HEK293 (cell line): ENCODE measurements around the gene ACTG1.

ENCODE experiments used
- HOXD13 ChIP-seq: sonication (generic); formaldehyde crosslinking; IDR thresholded peaks from 2 replicates; pipeline ENCODE4 v1.8.0; 2022; ENCODE audit warnings: missing genetic modification reagents, borderline replicate concordance
- MEIS1 ChIP-seq: sonication (generic); formaldehyde crosslinking; IDR thresholded peaks from 2 replicates; pipeline ENCODE4 v1.8.1; 2022; ENCODE audit warnings: missing genetic modification reagents, mild to moderate bottlenecking, borderline replicate concordance
- MYNN ChIP-seq: fragments of 450-650 bp; formaldehyde crosslinking; IDR thresholded peaks from 2 replicates; pipeline ENCODE4 v1.5.1; 2016; ENCODE audit warnings: missing biosample characterization, missing genetic modification characterization, borderline replicate concordance
- PRDM1 ChIP-seq: fragments of 450-650 bp; formaldehyde crosslinking; IDR thresholded peaks from 2 replicates; pipeline ENCODE4; 2016; ENCODE audit warnings: missing biosample characterization, missing genetic modification characterization
- ZBTB1 ChIP-seq: fragments of 450-650 bp; formaldehyde crosslinking; IDR thresholded peaks from 2 replicates; pipeline ENCODE4 v1.5.1; 2016; ENCODE audit warnings: missing biosample characterization, missing genetic modification characterization
- ZFP3 ChIP-seq: fragments of 450-650 bp; formaldehyde crosslinking; IDR thresholded peaks from 2 replicates; pipeline ENCODE4 v1.5.1; 2016; ENCODE audit warnings: low read depth, missing biosample characterization, missing genetic modification characterization
- ZFP69B ChIP-seq: fragments of 450-650 bp; formaldehyde crosslinking; IDR thresholded peaks from 2 replicates; pipeline ENCODE4 v1.5.1; 2016; ENCODE audit warnings: missing biosample characterization, missing genetic modification characterization
- ZNF211 ChIP-seq: fragments of 450-650 bp; formaldehyde crosslinking; IDR thresholded peaks from 2 replicates; pipeline ENCODE4 v1.5.1; 2016; ENCODE audit warnings: low read depth, missing biosample characterization, missing genetic modification characterization
- ZNF23 ChIP-seq: fragments of 450-650 bp; formaldehyde crosslinking; IDR thresholded peaks from 2 replicates; pipeline ENCODE4 v1.5.1; 2016; ENCODE audit warnings: missing biosample characterization, missing genetic modification characterization, borderline replicate concordance
- ZNF302 ChIP-seq: fragments of 450-650 bp; formaldehyde crosslinking; IDR thresholded peaks from 2 replicates; pipeline ENCODE4 v1.5.1; 2016; ENCODE audit warnings: missing biosample characterization, missing genetic modification characterization, low read depth
- ZNF416 ChIP-seq: fragments of 450-650 bp; formaldehyde crosslinking; IDR thresholded peaks from 2 replicates; pipeline ENCODE4 v1.5.1; 2016; ENCODE audit warnings: missing biosample characterization, missing genetic modification characterization
- ZNF624 ChIP-seq: fragments of 450-650 bp; formaldehyde crosslinking; IDR thresholded peaks from 2 replicates; pipeline ENCODE4 v1.5.1; 2017; ENCODE audit warnings: missing biosample characterization, missing genetic modification characterization
- ZNF658 ChIP-seq: fragments of 450-650 bp; formaldehyde crosslinking; IDR thresholded peaks from 2 replicates; pipeline ENCODE4; 2016; ENCODE audit warnings: missing biosample characterization, missing genetic modification characterization
- ZNF670 ChIP-seq: fragments of 450-650 bp; formaldehyde crosslinking; IDR thresholded peaks from 2 replicates; pipeline ENCODE4 v1.5.1; 2016; ENCODE audit warnings: missing biosample characterization, missing genetic modification characterization, low read depth
- ZNF677 ChIP-seq: fragments of 450-650 bp; IDR thresholded peaks from 2 replicates; pipeline ENCODE4 v1.5.0; 2018; ENCODE audit warnings: missing biosample characterization, mild to moderate bottlenecking, missing genetic modification characterization, moderate library complexity
- ZNF785 ChIP-seq: fragments of 450-650 bp; formaldehyde crosslinking; IDR thresholded peaks from 2 replicates; pipeline ENCODE4 v1.5.1; 2016; ENCODE audit warnings: missing biosample characterization, missing genetic modification characterization
- ZNF792 ChIP-seq: fragments of 450-650 bp; formaldehyde crosslinking; IDR thresholded peaks from 2 replicates; pipeline ENCODE4 v1.5.1; 2016; ENCODE audit warnings: missing biosample characterization, missing genetic modification characterization
- ZXDB ChIP-seq: fragments of 450-650 bp; formaldehyde crosslinking; IDR thresholded peaks from 2 replicates; pipeline ENCODE4 v1.5.1; 2016; ENCODE audit warnings: missing biosample characterization, missing genetic modification characterization
- TF ChIP-seq, protein P1 (sequence below): fragments of 450-650 bp; formaldehyde crosslinking; IDR thresholded peaks from 2 replicates; pipeline ENCODE4 v1.5.1; 2016; ENCODE audit warnings: missing biosample characterization, missing genetic modification characterization, borderline replicate concordance
- TF ChIP-seq, protein P2 (sequence below): fragments of 450-650 bp; formaldehyde crosslinking; IDR thresholded peaks from 2 replicates; pipeline ENCODE4 v1.5.1; 2017; ENCODE audit warnings: missing biosample characterization, missing genetic modification characterization
- TF ChIP-seq, protein P3 (sequence below): fragments of 450-650 bp; formaldehyde crosslinking; IDR thresholded peaks from 2 replicates; pipeline ENCODE4 v1.5.1; 2016; ENCODE audit warnings: missing biosample characterization, missing genetic modification characterization, borderline replicate concordance
- TF ChIP-seq, protein P4 (sequence below): fragments of 450-650 bp; formaldehyde crosslinking; IDR thresholded peaks from 2 replicates; pipeline ENCODE4 v1.5.1; 2017; ENCODE audit warnings: missing biosample characterization, missing genetic modification characterization
- TF ChIP-seq, protein P5 (sequence below): fragments of 450-650 bp; formaldehyde crosslinking; IDR thresholded peaks from 2 replicates; pipeline ENCODE4 v1.5.1; 2016; ENCODE audit warnings: missing biosample characterization, missing genetic modification characterization
- TF ChIP-seq, protein P6 (sequence below): fragments of 450-650 bp; formaldehyde crosslinking; IDR thresholded peaks from 2 replicates; pipeline ENCODE4 v1.5.1; 2016; ENCODE audit warnings: missing biosample characterization, missing genetic modification characterization

ACTG1 gene

DNA sequence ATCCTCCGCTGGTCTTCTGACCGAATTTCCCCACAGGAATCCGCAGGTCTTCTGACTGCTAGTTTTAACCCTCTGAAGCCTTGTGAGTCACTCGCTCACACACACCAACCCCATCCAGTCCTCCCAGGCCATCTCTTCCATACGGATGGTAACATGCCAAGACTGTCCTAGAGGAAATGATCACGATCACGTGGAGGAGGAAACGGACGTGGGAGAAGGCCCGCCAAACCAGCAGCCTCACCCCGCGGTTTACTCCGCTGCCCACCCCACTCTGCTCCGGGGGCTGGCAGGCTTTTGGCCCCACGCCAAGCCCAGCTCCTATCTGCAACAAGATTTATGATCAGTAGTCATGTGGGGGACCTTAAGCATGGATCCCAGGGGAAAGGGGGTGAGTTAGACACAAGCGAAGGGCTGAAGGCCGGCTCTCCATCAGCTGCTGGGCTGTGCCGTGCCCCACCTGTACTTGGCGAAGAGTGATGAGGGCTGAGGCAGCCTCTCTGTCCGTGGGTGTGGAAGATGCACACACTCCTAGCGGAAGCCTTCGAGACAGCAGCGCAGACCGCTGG is 41.1 kb upstream of the ACTG1 start (continued):
- TF ChIP-seq ZXDB (tag by site-specific recombination): no peak
- TF ChIP-seq, protein P1, sequence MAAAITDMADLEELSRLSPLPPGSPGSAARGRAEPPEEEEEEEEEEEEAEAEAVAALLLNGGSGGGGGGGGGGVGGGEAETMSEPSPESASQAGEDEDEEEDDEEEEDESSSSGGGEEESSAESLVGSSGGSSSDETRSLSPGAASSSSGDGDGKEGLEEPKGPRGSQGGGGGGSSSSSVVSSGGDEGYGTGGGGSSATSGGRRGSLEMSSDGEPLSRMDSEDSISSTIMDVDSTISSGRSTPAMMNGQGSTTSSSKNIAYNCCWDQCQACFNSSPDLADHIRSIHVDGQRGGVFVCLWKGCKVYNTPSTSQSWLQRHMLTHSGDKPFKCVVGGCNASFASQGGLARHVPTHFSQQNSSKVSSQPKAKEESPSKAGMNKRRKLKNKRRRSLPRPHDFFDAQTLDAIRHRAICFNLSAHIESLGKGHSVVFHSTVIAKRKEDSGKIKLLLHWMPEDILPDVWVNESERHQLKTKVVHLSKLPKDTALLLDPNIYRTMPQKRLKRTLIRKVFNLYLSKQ: no peak
- no peak for TF ChIP-seq ZNF624 (tag by site-specific recombination)
- TF ChIP-seq ZNF670 (tag by site-specific recombination): no peak
- TF ChIP-seq ZFP69B (tag by site-specific recombination): peak; percentile 68
- TF ChIP-seq, protein P2, sequence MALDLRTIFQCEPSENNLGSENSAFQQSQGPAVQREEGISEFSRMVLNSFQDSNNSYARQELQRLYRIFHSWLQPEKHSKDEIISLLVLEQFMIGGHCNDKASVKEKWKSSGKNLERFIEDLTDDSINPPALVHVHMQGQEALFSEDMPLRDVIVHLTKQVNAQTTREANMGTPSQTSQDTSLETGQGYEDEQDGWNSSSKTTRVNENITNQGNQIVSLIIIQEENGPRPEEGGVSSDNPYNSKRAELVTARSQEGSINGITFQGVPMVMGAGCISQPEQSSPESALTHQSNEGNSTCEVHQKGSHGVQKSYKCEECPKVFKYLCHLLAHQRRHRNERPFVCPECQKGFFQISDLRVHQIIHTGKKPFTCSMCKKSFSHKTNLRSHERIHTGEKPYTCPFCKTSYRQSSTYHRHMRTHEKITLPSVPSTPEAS (tag by site-specific recombination): no peak
- TF ChIP-seq MYNN (tag by site-specific recombination): no peak
- TF ChIP-seq ZNF302 (tag by site-specific recombination): no peak
- TF ChIP-seq ZNF23 (tag by site-specific recombination): no peak
- TF ChIP-seq ZNF792 (tag by site-specific recombination): no peak; the same call in 1 of the 2 replicates
- TF ChIP-seq, protein P3, sequence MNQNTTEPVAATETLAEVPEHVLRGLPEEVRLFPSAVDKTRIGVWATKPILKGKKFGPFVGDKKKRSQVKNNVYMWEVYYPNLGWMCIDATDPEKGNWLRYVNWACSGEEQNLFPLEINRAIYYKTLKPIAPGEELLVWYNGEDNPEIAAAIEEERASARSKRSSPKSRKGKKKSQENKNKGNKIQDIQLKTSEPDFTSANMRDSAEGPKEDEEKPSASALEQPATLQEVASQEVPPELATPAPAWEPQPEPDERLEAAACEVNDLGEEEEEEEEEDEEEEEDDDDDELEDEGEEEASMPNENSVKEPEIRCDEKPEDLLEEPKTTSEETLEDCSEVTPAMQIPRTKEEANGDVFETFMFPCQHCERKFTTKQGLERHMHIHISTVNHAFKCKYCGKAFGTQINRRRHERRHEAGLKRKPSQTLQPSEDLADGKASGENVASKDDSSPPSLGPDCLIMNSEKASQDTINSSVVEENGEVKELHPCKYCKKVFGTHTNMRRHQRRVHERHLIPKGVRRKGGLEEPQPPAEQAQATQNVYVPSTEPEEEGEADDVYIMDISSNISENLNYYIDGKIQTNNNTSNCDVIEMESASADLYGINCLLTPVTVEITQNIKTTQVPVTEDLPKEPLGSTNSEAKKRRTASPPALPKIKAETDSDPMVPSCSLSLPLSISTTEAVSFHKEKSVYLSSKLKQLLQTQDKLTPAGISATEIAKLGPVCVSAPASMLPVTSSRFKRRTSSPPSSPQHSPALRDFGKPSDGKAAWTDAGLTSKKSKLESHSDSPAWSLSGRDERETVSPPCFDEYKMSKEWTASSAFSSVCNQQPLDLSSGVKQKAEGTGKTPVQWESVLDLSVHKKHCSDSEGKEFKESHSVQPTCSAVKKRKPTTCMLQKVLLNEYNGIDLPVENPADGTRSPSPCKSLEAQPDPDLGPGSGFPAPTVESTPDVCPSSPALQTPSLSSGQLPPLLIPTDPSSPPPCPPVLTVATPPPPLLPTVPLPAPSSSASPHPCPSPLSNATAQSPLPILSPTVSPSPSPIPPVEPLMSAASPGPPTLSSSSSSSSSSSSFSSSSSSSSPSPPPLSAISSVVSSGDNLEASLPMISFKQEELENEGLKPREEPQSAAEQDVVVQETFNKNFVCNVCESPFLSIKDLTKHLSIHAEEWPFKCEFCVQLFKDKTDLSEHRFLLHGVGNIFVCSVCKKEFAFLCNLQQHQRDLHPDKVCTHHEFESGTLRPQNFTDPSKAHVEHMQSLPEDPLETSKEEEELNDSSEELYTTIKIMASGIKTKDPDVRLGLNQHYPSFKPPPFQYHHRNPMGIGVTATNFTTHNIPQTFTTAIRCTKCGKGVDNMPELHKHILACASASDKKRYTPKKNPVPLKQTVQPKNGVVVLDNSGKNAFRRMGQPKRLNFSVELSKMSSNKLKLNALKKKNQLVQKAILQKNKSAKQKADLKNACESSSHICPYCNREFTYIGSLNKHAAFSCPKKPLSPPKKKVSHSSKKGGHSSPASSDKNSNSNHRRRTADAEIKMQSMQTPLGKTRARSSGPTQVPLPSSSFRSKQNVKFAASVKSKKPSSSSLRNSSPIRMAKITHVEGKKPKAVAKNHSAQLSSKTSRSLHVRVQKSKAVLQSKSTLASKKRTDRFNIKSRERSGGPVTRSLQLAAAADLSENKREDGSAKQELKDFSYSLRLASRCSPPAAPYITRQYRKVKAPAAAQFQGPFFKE (tag by site-specific recombination): no peak
- TF ChIP-seq ZFP3: no peak
- TF ChIP-seq HOXD13 (CRISPR knock-in tag): no peak
- TF ChIP-seq, protein P4, sequence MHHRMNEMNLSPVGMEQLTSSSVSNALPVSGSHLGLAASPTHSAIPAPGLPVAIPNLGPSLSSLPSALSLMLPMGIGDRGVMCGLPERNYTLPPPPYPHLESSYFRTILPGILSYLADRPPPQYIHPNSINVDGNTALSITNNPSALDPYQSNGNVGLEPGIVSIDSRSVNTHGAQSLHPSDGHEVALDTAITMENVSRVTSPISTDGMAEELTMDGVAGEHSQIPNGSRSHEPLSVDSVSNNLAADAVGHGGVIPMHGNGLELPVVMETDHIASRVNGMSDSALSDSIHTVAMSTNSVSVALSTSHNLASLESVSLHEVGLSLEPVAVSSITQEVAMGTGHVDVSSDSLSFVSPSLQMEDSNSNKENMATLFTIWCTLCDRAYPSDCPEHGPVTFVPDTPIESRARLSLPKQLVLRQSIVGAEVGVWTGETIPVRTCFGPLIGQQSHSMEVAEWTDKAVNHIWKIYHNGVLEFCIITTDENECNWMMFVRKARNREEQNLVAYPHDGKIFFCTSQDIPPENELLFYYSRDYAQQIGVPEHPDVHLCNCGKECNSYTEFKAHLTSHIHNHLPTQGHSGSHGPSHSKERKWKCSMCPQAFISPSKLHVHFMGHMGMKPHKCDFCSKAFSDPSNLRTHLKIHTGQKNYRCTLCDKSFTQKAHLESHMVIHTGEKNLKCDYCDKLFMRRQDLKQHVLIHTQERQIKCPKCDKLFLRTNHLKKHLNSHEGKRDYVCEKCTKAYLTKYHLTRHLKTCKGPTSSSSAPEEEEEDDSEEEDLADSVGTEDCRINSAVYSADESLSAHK (tag by site-specific recombination): no peak
- TF ChIP-seq PRDM1 (tag by site-specific recombination): no peak
- TF ChIP-seq, protein P5, sequence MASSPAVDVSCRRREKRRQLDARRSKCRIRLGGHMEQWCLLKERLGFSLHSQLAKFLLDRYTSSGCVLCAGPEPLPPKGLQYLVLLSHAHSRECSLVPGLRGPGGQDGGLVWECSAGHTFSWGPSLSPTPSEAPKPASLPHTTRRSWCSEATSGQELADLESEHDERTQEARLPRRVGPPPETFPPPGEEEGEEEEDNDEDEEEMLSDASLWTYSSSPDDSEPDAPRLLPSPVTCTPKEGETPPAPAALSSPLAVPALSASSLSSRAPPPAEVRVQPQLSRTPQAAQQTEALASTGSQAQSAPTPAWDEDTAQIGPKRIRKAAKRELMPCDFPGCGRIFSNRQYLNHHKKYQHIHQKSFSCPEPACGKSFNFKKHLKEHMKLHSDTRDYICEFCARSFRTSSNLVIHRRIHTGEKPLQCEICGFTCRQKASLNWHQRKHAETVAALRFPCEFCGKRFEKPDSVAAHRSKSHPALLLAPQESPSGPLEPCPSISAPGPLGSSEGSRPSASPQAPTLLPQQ (tag by site-specific recombination): no peak
- TF ChIP-seq ZNF785: 0 out of 2 replicates have a peak, but pooled peaks have one; percentile 59
- TF ChIP-seq ZNF211: no peak
- TF ChIP-seq, protein P6, sequence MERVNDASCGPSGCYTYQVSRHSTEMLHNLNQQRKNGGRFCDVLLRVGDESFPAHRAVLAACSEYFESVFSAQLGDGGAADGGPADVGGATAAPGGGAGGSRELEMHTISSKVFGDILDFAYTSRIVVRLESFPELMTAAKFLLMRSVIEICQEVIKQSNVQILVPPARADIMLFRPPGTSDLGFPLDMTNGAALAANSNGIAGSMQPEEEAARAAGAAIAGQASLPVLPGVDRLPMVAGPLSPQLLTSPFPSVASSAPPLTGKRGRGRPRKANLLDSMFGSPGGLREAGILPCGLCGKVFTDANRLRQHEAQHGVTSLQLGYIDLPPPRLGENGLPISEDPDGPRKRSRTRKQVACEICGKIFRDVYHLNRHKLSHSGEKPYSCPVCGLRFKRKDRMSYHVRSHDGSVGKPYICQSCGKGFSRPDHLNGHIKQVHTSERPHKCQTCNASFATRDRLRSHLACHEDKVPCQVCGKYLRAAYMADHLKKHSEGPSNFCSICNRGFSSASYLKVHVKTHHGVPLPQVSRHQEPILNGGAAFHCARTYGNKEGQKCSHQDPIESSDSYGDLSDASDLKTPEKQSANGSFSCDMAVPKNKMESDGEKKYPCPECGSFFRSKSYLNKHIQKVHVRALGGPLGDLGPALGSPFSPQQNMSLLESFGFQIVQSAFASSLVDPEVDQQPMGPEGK (tag by site-specific recombination): peak; percentile 89
- TF ChIP-seq ZBTB1 (tag by site-specific recombination): no peak
- TF ChIP-seq ZNF416 (tag by site-specific recombination): no peak
- no peak for TF ChIP-seq MEIS1 (CRISPR knock-in tag)
- TF ChIP-seq ZNF658 (tag by site-specific recombination): no peak
- no peak for TF ChIP-seq ZNF677
